ENCODE results near the gene PTPRN2. TPM values are rescaled to one million over a fixed set of nuclear protein-coding genes. Genes with fewer than 3 reads are reported as not detected.

The PTPRN2 gene
- total and polyA plus RNA-seq, 2 of the 13 experiments (the other 11 are each of a cell fraction or from before 2014, with no cell fraction given): 2.5 to 24.2 TPM

DNA sequence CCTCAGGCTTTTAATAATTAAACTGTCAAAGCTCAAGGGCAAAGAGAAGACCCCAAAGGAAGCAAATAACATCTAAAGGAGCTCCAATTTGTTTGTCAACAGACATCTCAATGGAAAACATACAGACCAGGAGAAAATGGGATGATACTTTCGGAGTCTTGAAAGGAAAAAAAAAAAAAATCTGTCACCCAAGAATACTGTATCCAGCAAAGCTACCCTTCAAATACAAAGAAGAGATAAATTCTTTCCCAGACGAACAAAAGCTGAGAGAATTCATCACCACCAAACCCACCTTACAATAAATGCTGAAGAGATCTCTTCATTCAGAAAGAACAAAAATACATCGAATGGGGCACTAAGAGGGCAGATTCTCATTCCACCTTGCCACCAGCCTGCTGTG is 232.8 kb downstream of the PTPRN2 start (continued):
- TF ChIP-seq, protein P1, sequence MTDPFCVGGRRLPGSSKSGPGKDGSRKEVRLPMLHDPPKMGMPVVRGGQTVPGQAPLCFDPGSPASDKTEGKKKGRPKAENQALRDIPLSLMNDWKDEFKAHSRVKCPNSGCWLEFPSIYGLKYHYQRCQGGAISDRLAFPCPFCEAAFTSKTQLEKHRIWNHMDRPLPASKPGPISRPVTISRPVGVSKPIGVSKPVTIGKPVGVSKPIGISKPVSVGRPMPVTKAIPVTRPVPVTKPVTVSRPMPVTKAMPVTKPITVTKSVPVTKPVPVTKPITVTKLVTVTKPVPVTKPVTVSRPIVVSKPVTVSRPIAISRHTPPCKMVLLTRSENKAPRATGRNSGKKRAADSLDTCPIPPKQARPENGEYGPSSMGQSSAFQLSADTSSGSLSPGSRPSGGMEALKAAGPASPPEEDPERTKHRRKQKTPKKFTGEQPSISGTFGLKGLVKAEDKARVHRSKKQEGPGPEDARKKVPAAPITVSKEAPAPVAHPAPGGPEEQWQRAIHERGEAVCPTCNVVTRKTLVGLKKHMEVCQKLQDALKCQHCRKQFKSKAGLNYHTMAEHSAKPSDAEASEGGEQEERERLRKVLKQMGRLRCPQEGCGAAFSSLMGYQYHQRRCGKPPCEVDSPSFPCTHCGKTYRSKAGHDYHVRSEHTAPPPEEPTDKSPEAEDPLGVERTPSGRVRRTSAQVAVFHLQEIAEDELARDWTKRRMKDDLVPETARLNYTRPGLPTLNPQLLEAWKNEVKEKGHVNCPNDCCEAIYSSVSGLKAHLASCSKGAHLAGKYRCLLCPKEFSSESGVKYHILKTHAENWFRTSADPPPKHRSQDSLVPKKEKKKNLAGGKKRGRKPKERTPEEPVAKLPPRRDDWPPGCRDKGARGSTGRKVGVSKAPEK (CRISPR knock-in tag; IDR thresholded peaks at IDR 0.05; ENCODE audit: borderline replicate concordance): no peak
- TF ChIP-seq ZNF383 (CRISPR knock-in tag; IDR thresholded peaks at IDR 0.05; ENCODE audit: borderline replicate concordance) (no peak), RORA (CRISPR knock-in tag; IDR thresholded peaks at IDR 0.05) (no peak), MBNL3 (CRISPR knock-in tag; conservative IDR thresholded peaks at IDR 0.05) (no peak), HNRNPK (IDR thresholded peaks at IDR 0.05; ENCODE audit: low read depth, low read length, poor library complexity, severe bottlenecking) (no peak), REPIN1 (CRISPR knock-in tag; IDR thresholded peaks at IDR 0.05; ENCODE audit: borderline replicate concordance, low read depth) (no peak), CBX1 (IDR thresholded peaks at IDR 0.05; ENCODE audit: low read depth) (no peak), THYN1 (CRISPR knock-in tag; IDR thresholded peaks at IDR 0.05; ENCODE audit: borderline replicate concordance, low read depth) (no peak), NCOA1 (CRISPR knock-in tag; IDR thresholded peaks at IDR 0.05) (no peak), MAFG (CRISPR knock-in tag; IDR thresholded peaks at IDR 0.05) (no peak), GATAD2A (CRISPR knock-in tag; IDR thresholded peaks at IDR 0.05) (no peak), TBX3 (IDR thresholded peaks at IDR 0.05; ENCODE audit: borderline replicate concordance) (no peak)
